Left ventricle myocardium inferior (tissue), 1 donor: ENCODE data around the gene LINC00237. TPM values are rescaled to one million over a fixed set of nuclear protein-coding genes. Genes with fewer than 3 reads are reported as not detected.

Experiments used
- DNase-seq: peaks from one replicate; pipeline ENCODE4 v3.0.0-alpha.2; 2020
- H3K27ac ChIP-seq: fragments of 200-600 bp; replicated peaks from 2 replicates; pipeline ENCODE4 v1.8.0; 2021
- H3K27me3 ChIP-seq: fragments of 200-600 bp; 2 replicates; pipeline ENCODE4 v1.8.0; 2021; ENCODE audit warnings: low read depth
- H3K36me3 ChIP-seq: fragments of 200-600 bp; 2 replicates; pipeline ENCODE4 v1.8.0; 2021
- H3K4me1 ChIP-seq: fragments of 200-600 bp; 2 replicates; pipeline ENCODE4 v1.8.0; 2021
- H3K4me3 ChIP-seq: fragments of 200-600 bp; 2 replicates; pipeline ENCODE4 v1.8.0; 2021; ENCODE audit warnings: mild to moderate bottlenecking, moderate library complexity
- H3K9me3 ChIP-seq: fragments of 200-600 bp; replicated peaks from 2 replicates; pipeline ENCODE4 v1.8.0; 2021
- intact Hi-C: fragments of 100-400 bp; cut with micrococcal nuclease; formaldehyde crosslinking; loops from one replicate; pipeline ENCODE4 v1.11.0; 2022
- total RNA-seq: library from RNA; stranded (reverse); fragmentation: NEBNext Ultra II Directional; extraction: Animal tissue kit (Norgen Biotek cat#: 25700); gene quantifications from one replicate; pipeline ENCODE4 v1.2.1, GENCODE V29; 2021
- TF ChIP-seq, protein P1 (sequence below): fragments of 200-600 bp; IDR thresholded peaks from 2 replicates; pipeline ENCODE4 v1.8.0; 2021; ENCODE audit warnings: antibody characterized with exemption, mild to moderate bottlenecking, borderline replicate concordance
- donor health status: DM: no; HTN: yes; CAD: no; lungs with severe emphysema.

The LINC00237 gene
- total RNA-seq, 1 donor from 2014 or later: not detected

DNA sequence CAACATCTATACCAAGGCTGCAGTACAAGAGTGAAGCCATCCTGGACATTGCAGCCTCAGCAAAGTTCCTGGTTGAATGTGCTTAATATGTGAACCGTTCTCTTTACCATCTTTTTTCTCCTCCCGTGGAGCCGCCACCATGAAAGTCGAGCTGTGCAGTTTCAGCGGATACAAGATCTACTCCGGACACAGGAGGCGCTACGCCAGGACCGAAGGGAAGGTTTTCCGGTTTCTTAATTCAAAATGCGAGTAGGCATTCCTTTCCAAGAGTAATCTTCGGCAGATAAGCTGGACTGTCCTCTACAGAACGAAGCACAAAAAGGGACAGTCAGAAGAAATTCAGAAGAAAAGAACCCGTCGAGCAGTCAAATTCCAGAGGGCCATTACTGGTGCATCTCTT, 8.4 kb upstream of the LINC00237 start:
- TF ChIP-seq, protein P1, sequence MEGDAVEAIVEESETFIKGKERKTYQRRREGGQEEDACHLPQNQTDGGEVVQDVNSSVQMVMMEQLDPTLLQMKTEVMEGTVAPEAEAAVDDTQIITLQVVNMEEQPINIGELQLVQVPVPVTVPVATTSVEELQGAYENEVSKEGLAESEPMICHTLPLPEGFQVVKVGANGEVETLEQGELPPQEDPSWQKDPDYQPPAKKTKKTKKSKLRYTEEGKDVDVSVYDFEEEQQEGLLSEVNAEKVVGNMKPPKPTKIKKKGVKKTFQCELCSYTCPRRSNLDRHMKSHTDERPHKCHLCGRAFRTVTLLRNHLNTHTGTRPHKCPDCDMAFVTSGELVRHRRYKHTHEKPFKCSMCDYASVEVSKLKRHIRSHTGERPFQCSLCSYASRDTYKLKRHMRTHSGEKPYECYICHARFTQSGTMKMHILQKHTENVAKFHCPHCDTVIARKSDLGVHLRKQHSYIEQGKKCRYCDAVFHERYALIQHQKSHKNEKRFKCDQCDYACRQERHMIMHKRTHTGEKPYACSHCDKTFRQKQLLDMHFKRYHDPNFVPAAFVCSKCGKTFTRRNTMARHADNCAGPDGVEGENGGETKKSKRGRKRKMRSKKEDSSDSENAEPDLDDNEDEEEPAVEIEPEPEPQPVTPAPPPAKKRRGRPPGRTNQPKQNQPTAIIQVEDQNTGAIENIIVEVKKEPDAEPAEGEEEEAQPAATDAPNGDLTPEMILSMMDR: no peak
- H3K27ac ChIP-seq: no peak overlapping the region
- peaks cover 84% of the 10 kb centered on the region for H3K27me3 ChIP-seq
- H3K9me3 ChIP-seq: no peaks in the 10 kb centered on the region
- no peak for DNase-seq
- intact Hi-C loops: no loop called here
- H3K4me1 ChIP-seq: no peaks in the 10 kb centered on the region
- H3K36me3 ChIP-seq: no peaks in the 10 kb centered on the region
- no peak overlapping the region for H3K4me3 ChIP-seq

DNA sequence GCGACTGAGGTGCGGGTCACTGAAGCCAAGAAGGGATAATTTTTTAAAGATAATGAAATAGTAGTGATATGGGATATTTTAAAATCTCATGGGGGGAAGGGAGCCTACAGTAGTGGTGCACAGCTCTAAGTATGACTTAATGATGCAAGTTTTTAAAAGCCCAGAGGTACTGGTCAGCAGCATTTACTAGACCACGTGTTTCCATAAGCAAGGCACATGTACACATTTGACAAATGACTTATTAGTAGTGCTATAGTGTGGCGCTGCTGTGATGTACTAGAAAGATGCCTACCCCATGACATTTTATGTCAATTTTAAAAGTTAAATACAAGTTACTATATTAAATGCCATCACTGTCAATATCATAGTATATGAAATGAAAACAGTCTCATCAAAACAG, 7.5 kb upstream of the LINC00237 start:
- DNase-seq: no peak
- Histone ChIP-seq H3K36me3 (no peaks in the 10 kb centered on the region), H3K4me3 (no peak overlapping the region), H3K27me3 (peaks cover 84% of the 10 kb centered on the region), H3K4me1 (no peaks in the 10 kb centered on the region), H3K27ac (no peak overlapping the region), H3K9me3 (no peaks in the 10 kb centered on the region)
- intact Hi-C loops: no loop called here
- TF ChIP-seq, protein P1: no peak

DNA sequence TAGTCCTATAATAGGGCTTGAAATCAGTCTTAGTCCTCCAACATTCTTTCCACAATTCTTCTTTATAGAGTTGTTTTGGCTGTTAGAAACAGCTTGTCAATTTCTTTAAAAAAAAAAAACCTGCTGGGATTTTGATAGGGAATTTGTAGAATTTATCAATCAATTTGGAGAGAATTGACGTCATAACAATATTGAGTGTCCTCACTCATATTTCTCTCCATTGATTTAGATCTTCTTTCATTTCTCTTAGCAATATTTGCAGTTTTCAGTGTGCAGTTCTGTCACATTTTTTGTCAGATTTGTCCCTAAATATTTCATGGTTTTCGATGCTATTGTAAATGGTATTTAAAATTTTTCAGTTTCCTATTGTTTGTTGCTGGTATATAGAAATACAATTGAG, 5.3 kb upstream of the LINC00237 start:
- H3K4me3 ChIP-seq: no peak overlapping the region
- no peaks in the 10 kb centered on the region for H3K36me3 ChIP-seq
- H3K27ac ChIP-seq: no peak overlapping the region
- intact Hi-C loops: no loop called here
- DNase-seq: no peak
- H3K4me1 ChIP-seq: peaks cover 1% of the 10 kb centered on the region
- H3K27me3 ChIP-seq: peaks cover 85% of the 10 kb centered on the region
- TF ChIP-seq, protein P1: no peak
- no peaks in the 10 kb centered on the region for H3K9me3 ChIP-seq

DNA sequence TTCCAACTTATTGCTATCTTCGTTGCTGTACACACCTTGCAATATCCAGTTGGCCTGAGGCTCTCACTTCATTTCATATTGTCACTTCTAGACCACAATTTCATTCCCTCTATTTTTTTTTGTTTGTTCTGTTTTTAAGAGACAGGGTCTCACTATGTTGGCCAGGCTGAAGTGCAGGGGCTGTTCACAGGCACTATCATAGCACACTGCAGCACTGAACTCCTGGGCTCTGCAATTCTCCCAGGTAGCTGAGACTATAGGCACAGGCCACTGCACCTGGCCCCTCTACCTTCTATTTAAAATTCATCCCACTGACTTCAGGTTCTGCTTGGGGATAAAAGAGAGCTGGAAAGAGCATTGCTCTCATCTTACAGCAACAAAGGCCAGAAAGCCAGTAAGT, 4.7 kb upstream of the LINC00237 start:
- TF ChIP-seq, protein P1: no peak
- Histone ChIP-seq H3K4me1 (peaks cover 7% of the 10 kb centered on the region), H3K4me3 (no peak overlapping the region), H3K9me3 (no peaks in the 10 kb centered on the region), H3K27me3 (peaks cover 85% of the 10 kb centered on the region), H3K27ac (no peak overlapping the region), H3K36me3 (no peaks in the 10 kb centered on the region)
- DNase-seq: no peak
- intact Hi-C loops: no loop called here

DNA sequence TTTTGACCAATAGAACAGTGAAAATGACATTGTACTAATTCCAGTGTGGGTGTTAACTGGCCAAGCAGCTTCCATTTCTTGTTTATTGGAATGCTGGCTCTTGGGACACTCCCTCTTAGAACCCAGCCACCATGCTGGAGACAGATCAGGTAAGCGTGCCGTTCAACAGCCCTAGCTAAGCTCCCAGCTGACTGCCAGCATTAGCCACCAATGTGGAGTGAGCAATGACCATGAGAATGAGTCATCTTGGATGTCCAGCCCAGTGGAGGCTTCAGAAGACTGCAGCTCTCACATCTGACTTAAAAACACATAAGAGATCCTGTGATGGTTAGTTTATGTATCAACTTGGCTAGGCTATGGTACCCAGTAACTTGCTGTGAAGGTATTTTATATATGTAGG, 3.0 kb upstream of the LINC00237 start:
- no peaks in the 10 kb centered on the region for H3K36me3 ChIP-seq
- intact Hi-C loops: no loop called here
- TF ChIP-seq, protein P1: no peak
- DNase-seq: no peak
- peaks cover 94% of the 10 kb centered on the region for H3K27me3 ChIP-seq
- H3K4me1 ChIP-seq: peaks cover 14% of the 10 kb centered on the region
- H3K27ac ChIP-seq: no peak overlapping the region
- no peak overlapping the region for H3K4me3 ChIP-seq
- H3K9me3 ChIP-seq: no peaks in the 10 kb centered on the region
